Body of pancreas (tissue), 4 donors: Measurements from ENCODE around the gene EIF4E1B.

Source experiments
- CTCF ChIP-seq, 7 experiments: fragments of 450-650 bp in 4 of 7; fragments of 200-600 bp in 3 of 7; sonication (generic) in 3 of 7; IDR thresholded peaks; one replicate each; pipeline ENCODE4 v1.5.1; 2016 to 2019; ENCODE audit warnings: antibody characterized with exemption in 7 of 7
- POLR2A ChIP-seq, 3 donors: fragments of 450-650 bp; IDR thresholded peaks; one replicate each; pipeline ENCODE4 v1.6.1; 2016; ENCODE audit warnings: antibody characterized with exemption in 3 of 3, mild to moderate bottlenecking in 2 of 3

DNA sequence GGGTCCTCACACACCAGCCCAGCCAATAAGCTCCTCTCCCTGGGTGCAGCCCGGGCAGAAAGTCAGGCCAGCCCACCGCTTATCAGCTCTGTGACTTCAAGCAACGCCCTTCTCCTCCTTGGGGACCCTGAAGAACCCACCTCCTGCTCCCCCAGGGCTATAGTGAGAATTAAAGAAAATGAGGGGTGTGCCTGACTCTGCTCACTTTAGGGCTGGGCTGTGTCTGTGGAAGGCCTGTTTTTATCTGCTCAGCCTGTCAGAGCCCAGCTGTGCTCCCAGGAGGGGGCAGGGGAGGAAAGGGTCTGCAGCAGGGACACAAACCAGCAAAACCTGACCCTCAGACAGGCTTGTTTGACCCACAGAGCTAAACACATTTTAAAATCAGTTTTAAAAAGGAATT, 24.4 kb upstream of the EIF4E1B start:
- no peak for TF ChIP-seq POLR2A (IDR thresholded peaks at IDR 0.05)
- TF ChIP-seq CTCF (IDR thresholded peaks at IDR 0.05) = no peak
